Esophagus muscularis mucosa (tissue), 4 donors: ENCODE results near the gene GPBP1.

Experiments
- CTCF ChIP-seq, 3 experiments: fragments of 200-600 bp in 2 of 3; fragments of 450-650 bp in 1 of 3; sonication (generic) in 2 of 3; IDR thresholded peaks; one replicate each; pipeline ENCODE4 v1.5.1; 2017 to 2019; ENCODE audit warnings: antibody characterized with exemption in 3 of 3, mild to moderate bottlenecking in 2 of 3, moderate library complexity in 1 of 3
- EP300 ChIP-seq: sonication (generic); formaldehyde crosslinking; IDR thresholded peaks from one replicate; pipeline ENCODE4 v1.6.1; 2017; ENCODE audit warnings: antibody characterized with exemption
- POLR2A ChIP-seq: fragments of 450-650 bp; IDR thresholded peaks from one replicate; pipeline ENCODE4 v1.6.1; 2017; ENCODE audit warnings: antibody characterized with exemption, moderate library complexity, mild to moderate bottlenecking, low read depth

GRCh38 chr5:57298985-57299491 is 125.2 kb downstream of the GPBP1 start:
- TF ChIP-seq CTCF (IDR thresholded peaks at IDR 0.05) (peak; percentile 65 to 70 (median 68)), EP300 (no peak), POLR2A (no peak)
